Natural killer cell (primary cell): ENCODE data around the gene TIMM44. TPM values are rescaled to one million over a fixed set of nuclear protein-coding genes. Genes with fewer than 3 reads are reported as not detected.
"Not testable (repeated sequence)": the region's sequence is repeated elsewhere in the genome, so short reads cannot be mapped to it uniquely, and the experiment has no call there.

Experiments used
- ATAC-seq, 3 donors: fragments of 150-1000 bp in 2 of 3; fragments of 200-7000 bp in 1 of 3; cut with Tn5 transposase; 1 replicate in 1 of 3; 2 replicates in 2 of 3; pipeline ENCODE4 v1.10.0; 2021; ENCODE audit warnings: mild to moderate bottlenecking in 2 of 3, moderate library complexity in 2 of 3
- DNase-seq, 2 donors: peaks; one replicate each; pipeline versions ENCODE4 v3.0.0 to v3.0.0-alpha.2; 2013 to 2021; ENCODE audit warnings: mixed read lengths in 1 of 2
- H3K27ac ChIP-seq: one replicate; pipeline ENCODE4 v1.5.1; 2013; ENCODE audit warnings: mild to moderate bottlenecking, low read length
- H3K27me3 ChIP-seq: one replicate; pipeline ENCODE4 v1.6.1; 2013; ENCODE audit warnings: low read length; ENCODE audit not compliant: control insufficient read depth, insufficient read depth
- H3K36me3 ChIP-seq: one replicate; pipeline ENCODE4 v1.6.1; 2013; ENCODE audit warnings: low read length; ENCODE audit not compliant: control insufficient read depth, insufficient read depth
- H3K4me1 ChIP-seq: one replicate; pipeline ENCODE4 v1.6.1; 2013; ENCODE audit warnings: low read length; ENCODE audit not compliant: control insufficient read depth, insufficient read depth
- H3K4me3 ChIP-seq: one replicate; pipeline ENCODE4 v1.5.1; 2013; ENCODE audit warnings: low read length
- H3K9me3 ChIP-seq: one replicate; pipeline ENCODE4 v1.6.1; 2013; ENCODE audit warnings: low read length; ENCODE audit not compliant: control insufficient read depth, insufficient read depth
- H3K27ac Mint-ChIP-seq, 2 donors: one replicate each; pipeline ENCODE4 v1.8.0; 2022; ENCODE audit warnings: mild to moderate bottlenecking in 2 of 2, mixed read lengths in 2 of 2, moderate library complexity in 1 of 2
- H3K27me3 Mint-ChIP-seq, 2 donors: one replicate each; pipeline ENCODE4 v1.8.0; 2022; ENCODE audit warnings: low read depth in 2 of 2, mixed read lengths in 2 of 2
- H3K36me3 Mint-ChIP-seq: one replicate; pipeline ENCODE4 v1.8.0; 2022; ENCODE audit warnings: mixed read lengths
- H3K4me1 Mint-ChIP-seq, 2 donors: one replicate each; pipeline ENCODE4 v1.8.0; 2022; ENCODE audit warnings: mixed read lengths in 2 of 2
- H3K4me3 Mint-ChIP-seq: one replicate; pipeline ENCODE4 v1.8.0; 2022; ENCODE audit warnings: mild to moderate bottlenecking, moderate library complexity, mixed read lengths
- H3K9me3 Mint-ChIP-seq, 2 donors: one replicate each; pipeline ENCODE4 v1.8.0; 2022; ENCODE audit warnings: mixed read lengths in 2 of 2
- WGBS: methylation state at CpG from one replicate; pipeline ENCODE4 v1.1.7; 2013; ENCODE audit warnings: missing lambda C conversion rate; ENCODE audit not compliant: insufficient coverage; 5-methylcytosine and 5-hydroxymethylcytosine counted together
- intact Hi-C: fragments of 100-400 bp; cut with micrococcal nuclease; formaldehyde crosslinking; loops from one replicate; pipeline ENCODE4 v1.14.2; 2022
- total RNA-seq, 4 donors: library from RNA; stranded (reverse); fragments of 120-200 nt in 1 of 4; gene quantifications; one replicate each; pipeline versions ENCODE4 v1.2.3 to v1.2.4, GENCODE V29; 2013 to 2022
- TF ChIP-seq, protein P1 (sequence below): fragments of 200-600 bp; IDR thresholded peaks from one replicate; pipeline ENCODE4 v1.8.0; 2022; ENCODE audit warnings: antibody characterized with exemption

TIMM44 gene
- total RNA-seq, 3 donors from 2014 or later (not counting 1 experiment from before 2014, with no cell fraction given) = 83.3 to 116 (median 89.4) TPM

DNA sequence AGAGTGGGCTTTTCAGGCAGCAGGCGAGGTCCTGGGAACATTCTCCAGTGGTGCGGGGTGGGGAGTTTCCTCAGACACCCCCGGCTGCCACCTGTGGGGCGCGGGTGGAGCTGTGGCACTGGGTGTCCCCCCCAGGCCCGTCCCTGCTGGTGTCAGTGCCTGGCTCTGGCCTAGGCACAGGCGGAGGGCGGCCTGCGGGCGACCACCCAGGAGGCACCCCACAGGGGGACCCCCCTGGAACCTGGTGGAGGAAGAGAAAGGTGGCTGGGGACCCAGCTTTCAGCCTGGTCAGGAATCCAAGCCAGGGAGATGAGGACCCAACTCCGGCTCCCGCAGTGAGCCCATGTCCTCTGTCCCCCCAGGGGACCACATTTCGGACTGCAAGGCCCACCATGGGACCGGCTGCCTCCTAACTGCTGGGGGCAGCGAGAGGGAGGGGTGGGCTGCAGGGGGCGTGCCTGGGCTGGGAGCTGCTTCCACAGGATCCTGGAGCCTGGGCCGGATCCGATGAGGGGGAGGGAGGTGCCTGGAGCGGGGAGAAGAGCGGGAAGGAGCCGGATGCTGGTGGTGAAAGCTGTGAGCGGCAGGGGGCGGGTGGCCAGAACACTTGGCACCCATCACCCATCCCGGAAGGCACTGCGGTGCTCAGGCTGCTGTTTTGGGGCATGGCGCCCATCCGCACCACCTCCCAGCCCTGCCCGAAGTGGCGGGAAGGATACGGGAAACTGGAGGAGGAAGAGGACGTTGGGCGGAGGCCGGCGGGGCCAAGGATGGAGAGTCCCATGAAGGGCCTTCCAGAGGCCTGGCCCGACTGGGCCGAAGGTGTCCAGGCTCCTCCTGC lies 12.0 kb downstream of the TIMM44 start:
- H3K27me3 ChIP-seq = no peaks in the 10 kb centered on the region
- Mint-ChIP-seq H3K4me3 (no peak overlapping the region), H3K27ac (peak overlapping the region in 1 of 2 donors; percentile 80), H3K9me3 (no peaks in the 10 kb centered on the region), H3K27me3 (no peaks in the 10 kb centered on the region), H3K4me1 (peaks cover 0 to 11% of the 10 kb centered on the region in 2 donors), H3K36me3 (no peaks in the 10 kb centered on the region)
- WGBS = 96% methylated on average over 36 of the region's 36 CpGs
- no peak overlapping the region for H3K4me3 ChIP-seq
- intact Hi-C loops = no loop called here
- ATAC-seq = no peak
- no peak overlapping the region for H3K27ac ChIP-seq
- H3K4me1 ChIP-seq = peaks cover 10% of the 10 kb centered on the region
- H3K9me3 ChIP-seq = no peaks in the 10 kb centered on the region
- peaks cover 53% of the 10 kb centered on the region for H3K36me3 ChIP-seq
- TF ChIP-seq, protein P1, sequence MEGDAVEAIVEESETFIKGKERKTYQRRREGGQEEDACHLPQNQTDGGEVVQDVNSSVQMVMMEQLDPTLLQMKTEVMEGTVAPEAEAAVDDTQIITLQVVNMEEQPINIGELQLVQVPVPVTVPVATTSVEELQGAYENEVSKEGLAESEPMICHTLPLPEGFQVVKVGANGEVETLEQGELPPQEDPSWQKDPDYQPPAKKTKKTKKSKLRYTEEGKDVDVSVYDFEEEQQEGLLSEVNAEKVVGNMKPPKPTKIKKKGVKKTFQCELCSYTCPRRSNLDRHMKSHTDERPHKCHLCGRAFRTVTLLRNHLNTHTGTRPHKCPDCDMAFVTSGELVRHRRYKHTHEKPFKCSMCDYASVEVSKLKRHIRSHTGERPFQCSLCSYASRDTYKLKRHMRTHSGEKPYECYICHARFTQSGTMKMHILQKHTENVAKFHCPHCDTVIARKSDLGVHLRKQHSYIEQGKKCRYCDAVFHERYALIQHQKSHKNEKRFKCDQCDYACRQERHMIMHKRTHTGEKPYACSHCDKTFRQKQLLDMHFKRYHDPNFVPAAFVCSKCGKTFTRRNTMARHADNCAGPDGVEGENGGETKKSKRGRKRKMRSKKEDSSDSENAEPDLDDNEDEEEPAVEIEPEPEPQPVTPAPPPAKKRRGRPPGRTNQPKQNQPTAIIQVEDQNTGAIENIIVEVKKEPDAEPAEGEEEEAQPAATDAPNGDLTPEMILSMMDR = no peak
- no peak for DNase-seq

DNA sequence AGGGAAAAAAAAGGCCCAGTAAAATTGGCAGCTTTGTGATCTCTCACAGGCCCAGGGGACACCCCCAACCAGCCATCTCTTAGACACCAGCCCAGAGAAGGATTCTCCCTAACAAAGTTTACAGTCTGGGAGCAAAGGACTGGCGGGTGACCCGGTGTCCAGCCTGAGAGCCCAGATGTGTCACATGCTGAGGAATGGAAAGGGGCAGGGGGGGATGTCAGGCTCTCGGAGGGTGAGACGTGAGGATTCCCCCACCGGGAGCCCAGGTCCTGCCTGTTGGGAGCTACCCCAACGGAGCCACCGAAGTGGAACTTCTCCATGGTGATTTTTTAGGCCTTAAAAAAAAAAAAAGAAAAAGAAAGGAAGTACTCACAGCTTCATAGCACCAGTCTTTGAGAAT lies 12.7 kb downstream of the TIMM44 start:
- TF ChIP-seq, protein P1 = no peak
- WGBS = 91% methylated on average over 7 of the region's 7 CpGs
- no peak overlapping the region for H3K27ac ChIP-seq
- intact Hi-C loops = no loop called here
- no peaks in the 10 kb centered on the region for H3K9me3 ChIP-seq
- no peaks in the 10 kb centered on the region for H3K27me3 ChIP-seq
- H3K4me3 ChIP-seq = no peak overlapping the region
- Mint-ChIP-seq H3K36me3 (no peaks in the 10 kb centered on the region), H3K9me3 (no peaks in the 10 kb centered on the region), H3K4me1 (peaks cover 0 to 14% of the 10 kb centered on the region in 2 donors), H3K27ac (peak overlapping the region in 1 of 2 donors; percentile 80), H3K4me3 (no peak overlapping the region), H3K27me3 (no peaks in the 10 kb centered on the region)
- H3K36me3 ChIP-seq = peaks cover 49% of the 10 kb centered on the region
- peaks cover 14% of the 10 kb centered on the region for H3K4me1 ChIP-seq
- ATAC-seq (no peak), DNase-seq (no peak)

DNA sequence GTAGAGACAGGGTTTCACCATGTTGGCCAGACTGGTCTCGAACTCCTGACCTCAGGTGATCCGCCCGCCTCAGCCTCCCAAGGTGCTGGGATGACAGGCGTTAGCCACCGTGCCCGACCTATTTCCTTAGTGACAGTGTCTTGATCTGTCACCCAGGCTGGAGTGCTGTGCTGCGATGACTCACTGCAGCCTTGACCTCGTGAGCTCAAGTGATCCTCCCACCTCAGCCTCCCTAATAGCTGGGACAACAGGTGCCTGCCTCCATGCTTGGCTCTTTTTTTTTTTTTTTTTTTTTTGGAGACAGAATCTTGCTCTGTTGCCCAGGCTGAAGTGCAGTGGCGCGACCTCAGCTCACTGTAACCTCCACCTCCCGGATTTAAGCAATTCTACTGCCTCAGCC lies 13.4 kb downstream of the TIMM44 start:
- H3K36me3 ChIP-seq = peaks cover 44% of the 10 kb centered on the region
- ATAC-seq, H3K27ac ChIP-seq, H3K4me3 ChIP-seq, H3K27me3 ChIP-seq, H3K4me3 Mint-ChIP-seq, H3K36me3 Mint-ChIP-seq, DNase-seq, intact Hi-C loops, H3K9me3 Mint-ChIP-seq, H3K9me3 ChIP-seq, H3K27me3 Mint-ChIP-seq: not testable (repeated sequence)
- WGBS = 79% methylated on average over 11 of the region's 11 CpGs
- Mint-ChIP-seq H3K27ac (peak overlapping the region in 1 of 2 donors; percentile 80), H3K4me1 (peaks cover 0 to 18% of the 10 kb centered on the region in 2 donors)
- peaks cover 16% of the 10 kb centered on the region for H3K4me1 ChIP-seq
